A549 treated with Mapracorat at 1 μM for 4 hours (cell line): Measurements from ENCODE around the gene SERPINA6. TPM values are rescaled to one million over a fixed set of nuclear protein-coding genes. Genes with fewer than 3 reads are reported as not detected.

ENCODE experiments used
- total RNA-seq: library from RNA; stranded (reverse); fragments of 200-300 nt; extraction: Qiagen RNA extraction; gene quantifications from 5 replicates; pipeline ENCODE4 v1.2.3, GENCODE V29; 2022

Gene SERPINA6, protein sequence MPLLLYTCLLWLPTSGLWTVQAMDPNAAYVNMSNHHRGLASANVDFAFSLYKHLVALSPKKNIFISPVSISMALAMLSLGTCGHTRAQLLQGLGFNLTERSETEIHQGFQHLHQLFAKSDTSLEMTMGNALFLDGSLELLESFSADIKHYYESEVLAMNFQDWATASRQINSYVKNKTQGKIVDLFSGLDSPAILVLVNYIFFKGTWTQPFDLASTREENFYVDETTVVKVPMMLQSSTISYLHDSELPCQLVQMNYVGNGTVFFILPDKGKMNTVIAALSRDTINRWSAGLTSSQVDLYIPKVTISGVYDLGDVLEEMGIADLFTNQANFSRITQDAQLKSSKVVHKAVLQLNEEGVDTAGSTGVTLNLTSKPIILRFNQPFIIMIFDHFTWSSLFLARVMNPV
- 0.81 to 1.6 TPM (median 0.88 TPM) in 5 replicates for total RNA-seq

DNA sequence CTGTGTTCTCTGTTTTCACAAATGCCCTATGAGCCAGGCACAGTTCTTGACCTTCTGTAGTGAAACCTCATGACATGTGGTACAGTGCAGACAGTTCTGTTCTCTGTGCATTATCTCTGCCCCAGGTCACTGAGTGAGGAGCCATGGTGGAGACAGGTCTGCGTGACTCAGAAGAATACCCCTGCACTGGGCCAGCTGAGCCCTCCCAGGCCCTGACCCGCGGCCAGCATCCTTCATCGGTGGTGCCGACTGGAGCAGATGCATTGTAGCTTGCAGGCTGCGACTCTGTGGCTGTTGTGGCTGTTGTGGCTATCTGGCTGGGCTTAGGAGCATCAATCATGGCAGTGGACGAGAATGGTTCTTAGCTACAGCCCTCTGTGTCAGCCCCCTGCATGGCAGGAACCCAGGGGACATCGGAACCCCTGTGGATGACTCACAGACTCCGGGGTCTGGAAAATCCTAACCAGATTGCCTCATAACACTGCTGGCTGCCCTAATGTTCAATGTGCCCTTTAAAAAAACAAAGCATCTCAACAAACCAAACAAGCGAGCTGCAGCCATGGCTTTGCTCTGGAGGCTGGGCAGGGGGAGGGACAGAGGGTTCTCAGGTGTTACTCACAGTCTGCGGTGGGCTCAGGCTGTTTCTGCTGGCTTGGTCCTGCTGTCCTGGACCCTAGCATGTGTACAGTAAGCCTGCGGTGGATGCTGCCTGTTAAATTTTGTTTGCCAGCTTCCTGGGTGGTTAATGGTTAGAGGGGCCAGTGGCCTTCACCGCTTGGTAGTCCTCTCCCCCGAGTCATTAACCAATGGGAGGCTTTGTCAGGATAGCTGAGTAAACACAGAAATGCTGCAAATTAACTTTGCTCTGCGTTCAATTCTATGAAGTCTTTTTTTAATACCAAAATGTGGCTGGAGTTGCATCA, at the start of gene SERPINA6:
SERPINA6 (minus strand) TSS at position 689 of the 923 bp plus-strand sequence. CDS start 8,688 bp downstream, outside the sequence.

DNA sequence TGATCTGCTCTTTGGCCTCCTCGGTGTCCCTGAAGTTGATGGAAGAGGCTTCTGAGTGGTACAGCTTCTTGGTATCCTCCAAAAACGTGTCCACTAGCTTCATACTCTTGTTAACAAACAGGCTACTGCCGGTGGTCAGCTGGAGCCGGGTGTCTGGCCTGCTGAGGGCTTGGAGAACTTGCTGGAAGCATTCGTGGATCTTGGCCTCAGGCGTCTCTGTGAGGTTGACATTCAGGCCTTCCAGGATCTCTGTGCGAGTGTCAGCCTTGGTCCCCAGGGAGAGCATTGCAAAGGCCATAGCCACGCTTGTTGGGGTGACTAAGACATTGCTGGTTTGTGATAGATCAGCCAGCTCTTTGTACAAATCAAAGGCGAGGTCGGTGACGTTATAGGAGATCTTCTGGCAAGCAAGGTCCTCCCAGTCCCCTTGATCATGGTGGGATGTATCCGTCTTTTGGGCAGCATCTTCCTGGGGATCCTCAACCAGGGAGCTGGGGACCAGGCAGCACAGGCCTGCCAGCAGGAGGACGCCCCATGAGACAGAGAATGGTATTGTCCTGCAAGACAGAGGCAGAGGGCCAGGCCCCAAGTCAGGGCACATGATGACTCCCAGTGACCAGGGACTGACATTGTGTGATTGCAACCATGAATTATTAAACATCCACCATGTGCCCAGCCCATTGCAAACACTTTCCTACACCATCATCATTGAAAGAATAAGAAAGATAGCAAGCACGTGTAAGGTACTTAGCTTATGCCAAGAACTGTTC, 43.2 kb upstream of the SERPINA6 start, which contains the start of gene SERPINA2:
SERPINA2 (minus strand) TSS at position 553 of the 770 bp plus-strand sequence.

DNA sequence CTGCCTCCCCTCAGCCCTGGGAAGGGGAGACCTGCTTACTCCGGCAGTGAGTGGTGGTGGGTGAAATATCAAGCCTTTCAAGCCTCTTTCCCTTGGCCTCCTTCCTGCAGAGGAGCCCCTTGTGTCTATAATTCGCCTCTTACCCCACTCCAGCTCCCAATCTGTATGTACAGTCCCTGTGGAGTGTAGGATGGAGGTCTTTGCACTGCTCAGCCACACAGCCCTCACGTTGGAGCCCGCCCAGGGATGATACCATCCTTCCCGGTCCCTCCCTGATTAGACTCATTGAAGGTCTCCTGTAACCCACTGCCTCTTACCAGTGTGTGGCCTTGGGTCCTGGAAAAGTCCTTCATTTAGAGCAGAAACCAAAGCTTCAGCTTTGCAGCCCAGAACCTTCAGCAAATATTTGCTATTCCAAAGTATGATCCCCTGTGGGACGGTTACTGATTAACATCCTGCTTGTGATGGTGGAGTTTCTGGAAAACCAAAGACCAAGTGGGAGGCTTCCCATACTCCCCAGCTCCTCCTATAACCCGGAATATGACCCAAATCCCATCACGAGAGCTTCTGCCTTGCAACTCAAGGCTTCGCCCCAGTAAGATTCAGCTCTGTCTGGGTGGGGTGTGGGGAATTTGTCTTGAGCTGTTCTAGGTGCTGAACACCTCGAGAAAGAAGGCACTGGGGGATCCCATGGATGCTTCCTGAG, 30.1 kb downstream of the SERPINA6 start, which contains the start of gene SERPINA10:
SERPINA10 (minus strand) TSS at position 397 of the 706 bp plus-strand sequence. CDS start 2,675 bp downstream, outside the sequence.

Other genes with a start within 250 kb of the SERPINA6 start
- gene DDX24, start 242.1 kb downstream of the SERPINA6 start, total RNA-seq: 176 to 188 TPM (median 182 TPM) in 5 replicates
- gene IFI27L1, start 242.0 kb downstream of the SERPINA6 start, total RNA-seq: 19.1 to 22.6 TPM (median 20.0 TPM) in 5 replicates
- 0.49 to 1.5 TPM (median 1.2 TPM) in 5 replicates for gene IFI27, start 212.6 kb downstream of the SERPINA6 start, total RNA-seq
- 53.0 to 60.8 TPM (median 60.8 TPM) in 5 replicates for gene IFI27L2, start 193.7 kb downstream of the SERPINA6 start, total RNA-seq
- gene PPP4R4, start 149.0 kb downstream of the SERPINA6 start, total RNA-seq: 0.21 to 0.60 TPM (median 0.42 TPM) in 5 replicates
- gene SERPINA10, start 30.1 kb downstream of the SERPINA6 start, total RNA-seq: not detected in 5 replicates
- gene SERPINA2, start 43.4 kb upstream of the SERPINA6 start, total RNA-seq: not detected in 5 replicates
- 0.80 to 1.8 TPM (median 1.1 TPM) in 5 replicates for gene SERPINA1, start 65.3 kb upstream of the SERPINA6 start, total RNA-seq
- not detected in 5 replicates for gene SERPINA11, start 129.5 kb upstream of the SERPINA6 start, total RNA-seq
- not detected in 5 replicates for gene SERPINA9, start 152.9 kb upstream of the SERPINA6 start, total RNA-seq
- not detected in 5 replicates for gene SERPINA12, start 186.1 kb upstream of the SERPINA6 start, total RNA-seq
- not detected in 5 replicates for gene SERPINA4, start 238.1 kb upstream of the SERPINA6 start, total RNA-seq